HepG2 (cell line): ENCODE results near the gene ACSF3. TPM values are rescaled to one million over a fixed set of nuclear protein-coding genes. Genes with fewer than 3 reads are reported as not detected.
A peak's percentile ranks its signal among the peaks of the same experiment; 100 is the strongest.

Experiments used
- AGO1 ChIP-seq: fragments of 200-400 bp; formaldehyde crosslinking; IDR thresholded peaks from 2 replicates; pipeline ENCODE4 v1.6.1; 2017; ENCODE audit warnings: mild to moderate bottlenecking, low read depth, low read length, moderate library complexity; ENCODE audit not compliant: poor library complexity, severe bottlenecking
- CSRNP2 ChIP-seq: sonication (generic); formaldehyde crosslinking; conservative IDR thresholded peaks from 2 replicates; pipeline ENCODE4 v1.8.0; 2022; ENCODE audit warnings: low read depth, missing genetic modification reagents
- DZIP1 ChIP-seq: sonication (generic); formaldehyde crosslinking; IDR thresholded peaks from 2 replicates; pipeline ENCODE4 v1.5.0; 2020; ENCODE audit warnings: mild to moderate bottlenecking, missing genetic modification reagents
- ETS1 ChIP-seq: sonication (generic); formaldehyde crosslinking; IDR thresholded peaks from 2 replicates; pipeline ENCODE4 v1.4.0; 2020; ENCODE audit warnings: missing genetic modification reagents
- GMEB2 ChIP-seq: IDR thresholded peaks from 2 replicates; pipeline ENCODE4 v1.6.1; 2016; ENCODE audit warnings: missing biosample characterization, missing genetic modification reagents, low read depth
- HNF1B ChIP-seq: sonication (generic); formaldehyde crosslinking; IDR thresholded peaks from 2 replicates; pipeline ENCODE4 v1.5.1; 2020; ENCODE audit warnings: mild to moderate bottlenecking, moderate library complexity, missing genetic modification reagents
- IRF1 ChIP-seq: sonication (generic); formaldehyde crosslinking; IDR thresholded peaks from 2 replicates; pipeline ENCODE4 v1.4.0; 2020; ENCODE audit warnings: low read depth, mild to moderate bottlenecking, missing genetic modification reagents
- PRDM4 ChIP-seq: sonication (generic); formaldehyde crosslinking; IDR thresholded peaks from 2 replicates; pipeline ENCODE4 v1.9.0; 2021; ENCODE audit warnings: missing genetic modification reagents, borderline replicate concordance
- SALL1 ChIP-seq: sonication (generic); formaldehyde crosslinking; IDR thresholded peaks from 2 replicates; pipeline ENCODE4 v1.8.0; 2022; ENCODE audit warnings: mild to moderate bottlenecking, missing genetic modification reagents
- SOX6 ChIP-seq, 2 experiments: fragments of 450-650 bp in 1 of 2; sonication (generic) in 1 of 2; formaldehyde crosslinking in 1 of 2; IDR thresholded peaks; 2 replicates each; pipeline versions ENCODE4 v1.4.0 to v1.6.1; 2017 to 2020; ENCODE audit warnings: antibody characterized with exemption in 1 of 2, mild to moderate bottlenecking in 1 of 2, missing genetic modification reagents in 1 of 2
- ZBTB1 ChIP-seq: sonication (generic); formaldehyde crosslinking; IDR thresholded peaks from 2 replicates; pipeline ENCODE4 v1.4.0; 2020; ENCODE audit warnings: missing genetic modification reagents, borderline replicate concordance
- ZNF232 ChIP-seq: sonication (generic); formaldehyde crosslinking; IDR thresholded peaks from 2 replicates; pipeline ENCODE4 v1.4.0; 2020; ENCODE audit warnings: missing genetic modification reagents, borderline replicate concordance
- ZNF296 ChIP-seq: sonication (generic); formaldehyde crosslinking; conservative IDR thresholded peaks from 2 replicates; pipeline ENCODE4 v1.5.0; 2020; ENCODE audit warnings: mild to moderate bottlenecking, missing genetic modification reagents
- ZNF83 ChIP-seq: sonication (generic); formaldehyde crosslinking; IDR thresholded peaks from 2 replicates; pipeline ENCODE4 v1.4.0; 2020; ENCODE audit warnings: missing genetic modification reagents, mild to moderate bottlenecking, borderline replicate concordance
- ZSCAN20 ChIP-seq: sonication (generic); formaldehyde crosslinking; IDR thresholded peaks from 2 replicates; pipeline ENCODE4 v1.4.0; 2020; ENCODE audit warnings: missing genetic modification reagents, mild to moderate bottlenecking, borderline replicate concordance
- polyA plus RNA-seq, 8 experiments: library from polyadenylated mRNA; depleted of rRNA in 3 of 8; stranded (reverse) in 7 of 8; unstranded in 1 of 8; fragments of >200 nt; fragmentation: Illumina TruSeq in 4 of 8; extraction: Trizol in 4 of 8; gene quantifications; 2 replicates each; pipeline versions ENCODE4 v1.2.1 to v1.2.3, GENCODE V29; 2011 to 2016; ENCODE audit warnings: low read depth in 4 of 8, missing spikeins in 1 of 8, mixed read lengths in 1 of 8; ENCODE audit not compliant: insufficient read depth in 1 of 8
- total RNA-seq, 5 experiments: library from RNA; depleted of rRNA; stranded (reverse); fragments of >200 nt; fragmentation: Illumina TruSeq; extraction: Trizol; gene quantifications; 2 replicates each; pipeline ENCODE4 v1.2.3, GENCODE V29; 2016; ENCODE audit warnings: low read depth in 1 of 5

The ACSF3 gene
- total and polyA plus RNA-seq, 2 of the 13 experiments (the other 11 are each of a cell fraction or from before 2014, with no cell fraction given), result 14.9 to 30.6 TPM

- TF ChIP-seq PRDM4 (CRISPR knock-in tag) (no peak), SOX6 (IDR thresholded peaks at IDR 0.05) (no peak), SOX6 (CRISPR knock-in tag; IDR thresholded peaks at IDR 0.05) (peak; percentile 18; the same call in 1 of the 2 replicates), ZNF83 (CRISPR knock-in tag) (no peak), SALL1 (CRISPR knock-in tag) (0 out of 2 replicates have a peak, but pooled peaks have one; percentile 24), DZIP1 (CRISPR knock-in tag) (peak; percentile 34; the same call in 1 of the 2 replicates), ZSCAN20 (no peak), ZNF296 (CRISPR knock-in tag) (0 out of 2 replicates have a peak, but pooled peaks have one; percentile 61), ZBTB1 (CRISPR knock-in tag) (no peak), AGO1 (peak; percentile 97), IRF1 (CRISPR knock-in tag) (no peak), ZNF232 (no peak), GMEB2 (CRISPR knock-in tag) (no peak), HNF1B (CRISPR knock-in tag) (no peak), CSRNP2 (no peak), ETS1 (CRISPR knock-in tag) (no peak)
Measured at GRCh38 chr16:89155184-89155679, 61.6 kb downstream of the ACSF3 start (continued).
